ENCODE measurements around the gene MNDA. TPM values are rescaled to one million over a fixed set of nuclear protein-coding genes. Genes with fewer than 3 reads are reported as not detected.
"Not testable (repeated sequence)": the region's sequence is repeated elsewhere in the genome, so short reads cannot be mapped to it uniquely, and the experiment has no call there.

Gene MNDA
- total and polyA plus RNA-seq, 2 donors (not counting 1 experiment from before 2014, with no cell fraction given) = not detected

DNA sequence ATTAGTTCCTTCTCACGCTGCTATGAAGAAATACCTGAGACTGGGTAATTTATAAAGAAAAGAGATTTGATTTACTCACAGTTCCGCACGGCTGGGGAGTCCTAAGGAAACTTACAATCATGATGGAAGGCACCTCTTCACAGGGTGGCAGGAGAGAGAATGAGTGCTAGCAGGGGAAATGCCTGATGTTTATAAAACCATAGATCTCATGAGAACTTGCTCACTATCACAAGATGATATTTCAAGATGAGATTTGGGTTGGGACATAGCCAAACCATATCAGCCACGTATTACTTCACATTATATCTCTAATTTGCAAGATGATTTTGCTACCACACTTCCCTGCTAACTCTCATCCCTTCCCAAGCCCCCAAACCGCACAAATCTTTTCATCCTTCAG is 9.1 kb downstream of the MNDA start:
- DNase-seq (ENCODE audit: low read depth in 2 of 2) = no peak
- no peak for TF ChIP-seq EZH2 (IDR thresholded peaks at IDR 0.05; ENCODE audit: low read length, missing control alignments)
- TF ChIP-seq, protein P1, sequence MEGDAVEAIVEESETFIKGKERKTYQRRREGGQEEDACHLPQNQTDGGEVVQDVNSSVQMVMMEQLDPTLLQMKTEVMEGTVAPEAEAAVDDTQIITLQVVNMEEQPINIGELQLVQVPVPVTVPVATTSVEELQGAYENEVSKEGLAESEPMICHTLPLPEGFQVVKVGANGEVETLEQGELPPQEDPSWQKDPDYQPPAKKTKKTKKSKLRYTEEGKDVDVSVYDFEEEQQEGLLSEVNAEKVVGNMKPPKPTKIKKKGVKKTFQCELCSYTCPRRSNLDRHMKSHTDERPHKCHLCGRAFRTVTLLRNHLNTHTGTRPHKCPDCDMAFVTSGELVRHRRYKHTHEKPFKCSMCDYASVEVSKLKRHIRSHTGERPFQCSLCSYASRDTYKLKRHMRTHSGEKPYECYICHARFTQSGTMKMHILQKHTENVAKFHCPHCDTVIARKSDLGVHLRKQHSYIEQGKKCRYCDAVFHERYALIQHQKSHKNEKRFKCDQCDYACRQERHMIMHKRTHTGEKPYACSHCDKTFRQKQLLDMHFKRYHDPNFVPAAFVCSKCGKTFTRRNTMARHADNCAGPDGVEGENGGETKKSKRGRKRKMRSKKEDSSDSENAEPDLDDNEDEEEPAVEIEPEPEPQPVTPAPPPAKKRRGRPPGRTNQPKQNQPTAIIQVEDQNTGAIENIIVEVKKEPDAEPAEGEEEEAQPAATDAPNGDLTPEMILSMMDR (conservative IDR thresholded peaks at IDR 0.05 in 1 of 2, IDR thresholded peaks at IDR 0.05 in 1 of 2; ENCODE audit: low read depth in 1 of 2, low read length in 2 of 2) = no peak
- H4K20me1 ChIP-seq (ENCODE audit: control insufficient read depth, extremely low read depth, insufficient read depth, low read length) = no peaks in the 10 kb centered on the region
- no peak overlapping the region for H3K4me2 ChIP-seq (ENCODE audit: extremely low read depth, insufficient read depth, low read length)
- H2AFZ ChIP-seq (ENCODE audit: low read length) = no peak overlapping the region
- no peaks in the 10 kb centered on the region for H3K27me3 ChIP-seq (ENCODE audit: control insufficient read depth, insufficient read depth, low read length)
- H3K27ac ChIP-seq (ENCODE audit: insufficient read depth, low read length) = no peak overlapping the region
- no peaks in the 10 kb centered on the region for H3K9me3 ChIP-seq (ENCODE audit: control insufficient read depth, insufficient read depth, low read depth, low read length)
- no peak overlapping the region for H3K9ac ChIP-seq (ENCODE audit: insufficient read depth, low read length)
- H3K79me2 ChIP-seq (ENCODE audit: control insufficient read depth, insufficient read depth, low read length) = no peaks in the 10 kb centered on the region
- no peaks in the 10 kb centered on the region for H3K4me1 ChIP-seq (ENCODE audit: control insufficient read depth, extremely low read depth, insufficient read depth, low read length)
- no peaks in the 10 kb centered on the region for H3K36me3 ChIP-seq (ENCODE audit: control insufficient read depth, insufficient read depth, low read length)
- no peak overlapping the region for H3K4me3 ChIP-seq (replicated peaks in 1 of 4; ENCODE audit: control extremely low read depth in 1 of 4, insufficient read depth in 1 of 4, low read depth in 3 of 4, low read length in 4 of 4)

DNA sequence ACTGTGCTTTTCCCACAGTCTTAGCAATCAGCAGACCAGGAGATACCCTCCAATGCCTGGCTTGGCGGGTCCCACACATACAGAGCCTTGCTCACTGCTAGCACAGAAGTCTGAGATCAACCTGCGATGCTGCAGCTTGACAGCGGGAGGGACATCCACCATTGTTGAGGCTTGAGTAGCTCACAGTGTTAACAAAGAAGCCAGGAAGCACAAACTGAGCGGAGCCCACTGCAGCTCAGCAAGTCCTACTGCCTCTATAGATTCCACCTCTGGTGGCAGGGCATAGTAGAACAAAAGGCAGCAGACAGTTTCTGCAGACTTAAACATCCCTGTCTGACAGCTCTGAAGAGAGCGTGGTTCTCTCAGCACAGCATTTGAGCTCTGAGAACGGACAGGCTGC is 33.4 kb downstream of the MNDA start:
- TF ChIP-seq EZH2 (IDR thresholded peaks at IDR 0.05; ENCODE audit: low read length, missing control alignments) = no peak
- TF ChIP-seq, protein P1 (conservative IDR thresholded peaks at IDR 0.05 in 1 of 2, IDR thresholded peaks at IDR 0.05 in 1 of 2; ENCODE audit: low read depth in 1 of 2, low read length in 2 of 2) = no peak
- H2AFZ ChIP-seq (ENCODE audit: low read length) = no peak overlapping the region
- no peaks in the 10 kb centered on the region for H3K27me3 ChIP-seq (ENCODE audit: control insufficient read depth, insufficient read depth, low read length)
- no peaks in the 10 kb centered on the region for H3K36me3 ChIP-seq (ENCODE audit: control insufficient read depth, insufficient read depth, low read length)
- no peaks in the 10 kb centered on the region for H3K79me2 ChIP-seq (ENCODE audit: control insufficient read depth, insufficient read depth, low read length)
- no peak overlapping the region for H3K9ac ChIP-seq (ENCODE audit: insufficient read depth, low read length)
- H3K27ac ChIP-seq (ENCODE audit: insufficient read depth, low read length) = no peak overlapping the region
- H4K20me1 ChIP-seq (ENCODE audit: control insufficient read depth, extremely low read depth, insufficient read depth, low read length) = no peaks in the 10 kb centered on the region
- H3K4me1 ChIP-seq (ENCODE audit: control insufficient read depth, extremely low read depth, insufficient read depth, low read length) = no peaks in the 10 kb centered on the region
- no peak overlapping the region for H3K4me3 ChIP-seq (replicated peaks in 1 of 4; ENCODE audit: control extremely low read depth in 1 of 4, insufficient read depth in 1 of 4, low read depth in 3 of 4, low read length in 4 of 4)
- H3K9me3 ChIP-seq (ENCODE audit: control insufficient read depth, insufficient read depth, low read depth, low read length) = no peaks in the 10 kb centered on the region
- no peak for DNase-seq (ENCODE audit: low read depth in 2 of 2)
- no peak overlapping the region for H3K4me2 ChIP-seq (ENCODE audit: extremely low read depth, insufficient read depth, low read length)

DNA sequence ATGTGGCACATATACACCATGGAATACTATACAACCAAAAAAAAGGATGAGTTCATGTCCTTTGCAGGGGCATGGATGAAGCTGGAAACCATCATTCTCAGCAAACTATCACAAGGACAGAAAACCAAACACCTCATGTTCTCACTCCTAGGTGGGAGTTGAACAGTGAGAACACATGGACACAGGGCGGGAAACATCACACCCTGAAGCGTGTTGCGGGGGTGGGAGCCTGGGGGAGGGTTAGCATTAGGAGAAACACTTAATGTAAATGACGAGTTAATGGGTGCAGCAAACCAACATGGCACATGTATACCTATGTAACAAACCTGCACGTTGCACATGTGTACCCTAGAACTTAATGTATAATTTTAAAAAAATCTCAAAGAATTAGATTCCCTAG is 39.3 kb downstream of the MNDA start:
- not testable (repeated sequence) for H3K9ac ChIP-seq (ENCODE audit: insufficient read depth, low read length); H3K27ac ChIP-seq (ENCODE audit: insufficient read depth, low read length); H3K4me3 ChIP-seq (replicated peaks in 1 of 4; ENCODE audit: control extremely low read depth in 1 of 4, insufficient read depth in 1 of 4, low read depth in 3 of 4, low read length in 4 of 4); H3K4me1 ChIP-seq (ENCODE audit: control insufficient read depth, extremely low read depth, insufficient read depth, low read length); H3K79me2 ChIP-seq (ENCODE audit: control insufficient read depth, insufficient read depth, low read length); H3K36me3 ChIP-seq (ENCODE audit: control insufficient read depth, insufficient read depth, low read length); H3K27me3 ChIP-seq (ENCODE audit: control insufficient read depth, insufficient read depth, low read length); DNase-seq (ENCODE audit: low read depth in 2 of 2); H3K9me3 ChIP-seq (ENCODE audit: control insufficient read depth, insufficient read depth, low read depth, low read length); H3K4me2 ChIP-seq (ENCODE audit: extremely low read depth, insufficient read depth, low read length); H2AFZ ChIP-seq (ENCODE audit: low read length); H4K20me1 ChIP-seq (ENCODE audit: control insufficient read depth, extremely low read depth, insufficient read depth, low read length)
